ENCODE data around the gene PLOD3.

The PLOD3 gene

GRCh38 chr7:101175664-101176063 lies 41.7 kb downstream of the PLOD3 start:
- H3K27me3 ChIP-seq (ENCODE audit: control insufficient read depth in 1 of 2, insufficient read depth in 2 of 2, low read length in 2 of 2) = peaks cover 73 to 83% of the 10 kb centered on the region in 2 donors
- H3K9ac ChIP-seq (ENCODE audit: low read length in 2 of 2) = no peak overlapping the region
- H3K4me3 ChIP-seq (ENCODE audit: low read length in 2 of 2) = no peak overlapping the region
- H3K36me3 ChIP-seq (ENCODE audit: control insufficient read depth in 2 of 2, insufficient read depth in 2 of 2, low read length in 2 of 2) = no peaks in the 10 kb centered on the region
- no peaks in the 10 kb centered on the region for H3K9me3 ChIP-seq (ENCODE audit: control insufficient read depth in 2 of 2, low read length in 2 of 2)
- no peak overlapping the region for H3K27ac ChIP-seq (ENCODE audit: low read length)
- peaks cover 30% of the 10 kb centered on the region for H3K4me1 ChIP-seq (ENCODE audit: control insufficient read depth, insufficient read depth, low read length)

- Histone ChIP-seq H3K36me3 (ENCODE audit: control insufficient read depth in 2 of 2, insufficient read depth in 2 of 2, low read length in 2 of 2) (no peaks in the 10 kb centered on the region), H3K27me3 (ENCODE audit: control insufficient read depth in 1 of 2, insufficient read depth in 2 of 2, low read length in 2 of 2) (peaks cover 82 to 83% of the 10 kb centered on the region in 2 donors), H3K27ac (ENCODE audit: low read length) (no peak overlapping the region), H3K4me3 (ENCODE audit: low read length in 2 of 2) (no peak overlapping the region), H3K9me3 (ENCODE audit: control insufficient read depth in 2 of 2, low read length in 2 of 2) (no peaks in the 10 kb centered on the region), H3K9ac (ENCODE audit: low read length in 2 of 2) (no peak overlapping the region), H3K4me1 (ENCODE audit: control insufficient read depth, insufficient read depth, low read length) (peaks cover 34% of the 10 kb centered on the region)
These were observed 43.0 kb downstream of the PLOD3 start for GRCh38 chr7:101174322-101174854.

GRCh38 chr7:101173752-101174244 lies 43.6 kb downstream of the PLOD3 start:
- Histone ChIP-seq H3K4me3 (ENCODE audit: low read length in 2 of 2) (no peak overlapping the region), H3K4me1 (ENCODE audit: control insufficient read depth, insufficient read depth, low read length) (peaks cover 33% of the 10 kb centered on the region), H3K27me3 (ENCODE audit: control insufficient read depth in 1 of 2, insufficient read depth in 2 of 2, low read length in 2 of 2) (peaks cover 86% of the 10 kb centered on the region in 2 donors), H3K27ac (ENCODE audit: low read length) (no peak overlapping the region), H3K36me3 (ENCODE audit: control insufficient read depth in 2 of 2, insufficient read depth in 2 of 2, low read length in 2 of 2) (no peaks in the 10 kb centered on the region), H3K9me3 (ENCODE audit: control insufficient read depth in 2 of 2, low read length in 2 of 2) (no peaks in the 10 kb centered on the region), H3K9ac (ENCODE audit: low read length in 2 of 2) (no peak overlapping the region)

GRCh38 chr7:101172854-101173751 lies 44.3 kb downstream of the PLOD3 start:
- Histone ChIP-seq H3K36me3 (ENCODE audit: control insufficient read depth in 2 of 2, insufficient read depth in 2 of 2, low read length in 2 of 2) (no peaks in the 10 kb centered on the region), H3K4me3 (ENCODE audit: low read length in 2 of 2) (peak overlapping the region in 1 of 2 donors; percentile 54), H3K27ac (ENCODE audit: low read length) (no peak overlapping the region), H3K9me3 (ENCODE audit: control insufficient read depth in 2 of 2, low read length in 2 of 2) (no peaks in the 10 kb centered on the region), H3K4me1 (ENCODE audit: control insufficient read depth, insufficient read depth, low read length) (peaks cover 33% of the 10 kb centered on the region), H3K9ac (ENCODE audit: low read length in 2 of 2) (no peak overlapping the region), H3K27me3 (ENCODE audit: control insufficient read depth in 1 of 2, insufficient read depth in 2 of 2, low read length in 2 of 2) (peaks cover 91% of the 10 kb centered on the region in 2 donors)

GRCh38 chr7:101172005-101172853 lies 45.2 kb downstream of the PLOD3 start:
- Histone ChIP-seq H3K4me1 (ENCODE audit: control insufficient read depth, insufficient read depth, low read length) (peaks cover 33% of the 10 kb centered on the region), H3K36me3 (ENCODE audit: control insufficient read depth in 2 of 2, insufficient read depth in 2 of 2, low read length in 2 of 2) (no peaks in the 10 kb centered on the region), H3K27ac (ENCODE audit: low read length) (no peak overlapping the region), H3K27me3 (ENCODE audit: control insufficient read depth in 1 of 2, insufficient read depth in 2 of 2, low read length in 2 of 2) (peaks cover 89 to 93% of the 10 kb centered on the region in 2 donors), H3K9ac (ENCODE audit: low read length in 2 of 2) (no peak overlapping the region), H3K9me3 (ENCODE audit: control insufficient read depth in 2 of 2, low read length in 2 of 2) (no peaks in the 10 kb centered on the region), H3K4me3 (ENCODE audit: low read length in 2 of 2) (peak overlapping the region in 1 of 2 donors; percentile 54)

GRCh38 chr7:101171442-101171837 lies 45.9 kb downstream of the PLOD3 start:
- H3K27me3 ChIP-seq (ENCODE audit: control insufficient read depth in 1 of 2, insufficient read depth in 2 of 2, low read length in 2 of 2) = peaks cover 86 to 96% of the 10 kb centered on the region in 2 donors
- H3K4me1 ChIP-seq (ENCODE audit: control insufficient read depth, insufficient read depth, low read length) = peaks cover 33% of the 10 kb centered on the region
- H3K36me3 ChIP-seq (ENCODE audit: control insufficient read depth in 2 of 2, insufficient read depth in 2 of 2, low read length in 2 of 2) = no peaks in the 10 kb centered on the region
- no peaks in the 10 kb centered on the region for H3K9me3 ChIP-seq (ENCODE audit: control insufficient read depth in 2 of 2, low read length in 2 of 2)
- no peak overlapping the region for H3K9ac ChIP-seq (ENCODE audit: low read length in 2 of 2)
- no peak overlapping the region for H3K27ac ChIP-seq (ENCODE audit: low read length)
- no peak overlapping the region for H3K4me3 ChIP-seq (ENCODE audit: low read length in 2 of 2)

GRCh38 chr7:101170617-101171441 lies 46.6 kb downstream of the PLOD3 start:
- Histone ChIP-seq H3K36me3 (ENCODE audit: control insufficient read depth in 2 of 2, insufficient read depth in 2 of 2, low read length in 2 of 2) (no peaks in the 10 kb centered on the region), H3K27me3 (ENCODE audit: control insufficient read depth in 1 of 2, insufficient read depth in 2 of 2, low read length in 2 of 2) (peaks cover 87 to 97% of the 10 kb centered on the region in 2 donors), H3K4me1 (ENCODE audit: control insufficient read depth, insufficient read depth, low read length) (peaks cover 35% of the 10 kb centered on the region), H3K9me3 (ENCODE audit: control insufficient read depth in 2 of 2, low read length in 2 of 2) (no peaks in the 10 kb centered on the region), H3K4me3 (ENCODE audit: low read length in 2 of 2) (no peak overlapping the region), H3K9ac (ENCODE audit: low read length in 2 of 2) (no peak overlapping the region), H3K27ac (ENCODE audit: low read length) (no peak overlapping the region)

- Histone ChIP-seq H3K4me3 (ENCODE audit: low read length in 2 of 2) (peak overlapping the region in 1 of 2 donors; percentile 15), H3K4me1 (ENCODE audit: control insufficient read depth, insufficient read depth, low read length) (peaks cover 43% of the 10 kb centered on the region), H3K27ac (ENCODE audit: low read length) (no peak overlapping the region), H3K9ac (ENCODE audit: low read length in 2 of 2) (no peak overlapping the region), H3K9me3 (ENCODE audit: control insufficient read depth in 2 of 2, low read length in 2 of 2) (no peaks in the 10 kb centered on the region), H3K36me3 (ENCODE audit: control insufficient read depth in 2 of 2, insufficient read depth in 2 of 2, low read length in 2 of 2) (no peaks in the 10 kb centered on the region), H3K27me3 (ENCODE audit: control insufficient read depth in 1 of 2, insufficient read depth in 2 of 2, low read length in 2 of 2) (peaks cover 85 to 96% of the 10 kb centered on the region in 2 donors)
These were observed 47.4 kb downstream of the PLOD3 start for GRCh38 chr7:101169838-101170551.

- Histone ChIP-seq H3K9me3 (ENCODE audit: control insufficient read depth in 2 of 2, low read length in 2 of 2) (no peaks in the 10 kb centered on the region), H3K27ac (ENCODE audit: low read length) (no peak overlapping the region), H3K27me3 (ENCODE audit: control insufficient read depth in 1 of 2, insufficient read depth in 2 of 2, low read length in 2 of 2) (peaks cover 88 to 97% of the 10 kb centered on the region in 2 donors), H3K9ac (ENCODE audit: low read length in 2 of 2) (no peak overlapping the region), H3K36me3 (ENCODE audit: control insufficient read depth in 2 of 2, insufficient read depth in 2 of 2, low read length in 2 of 2) (no peaks in the 10 kb centered on the region), H3K4me3 (ENCODE audit: low read length in 2 of 2) (peak overlapping the region in 1 of 2 donors; percentile 15), H3K4me1 (ENCODE audit: control insufficient read depth, insufficient read depth, low read length) (peaks cover 48% of the 10 kb centered on the region)
These were observed 48.1 kb downstream of the PLOD3 start for GRCh38 chr7:101169110-101169837.

Measured in stomach smooth muscle (tissue), 2 donors.